ENCODE measurements around the gene ZNF785. TPM values are rescaled to one million over a fixed set of nuclear protein-coding genes. Genes with fewer than 3 reads are reported as not detected.

ZNF785 gene
- total RNA-seq, 1 donor from 2014 or later = 11.2 TPM

DNA sequence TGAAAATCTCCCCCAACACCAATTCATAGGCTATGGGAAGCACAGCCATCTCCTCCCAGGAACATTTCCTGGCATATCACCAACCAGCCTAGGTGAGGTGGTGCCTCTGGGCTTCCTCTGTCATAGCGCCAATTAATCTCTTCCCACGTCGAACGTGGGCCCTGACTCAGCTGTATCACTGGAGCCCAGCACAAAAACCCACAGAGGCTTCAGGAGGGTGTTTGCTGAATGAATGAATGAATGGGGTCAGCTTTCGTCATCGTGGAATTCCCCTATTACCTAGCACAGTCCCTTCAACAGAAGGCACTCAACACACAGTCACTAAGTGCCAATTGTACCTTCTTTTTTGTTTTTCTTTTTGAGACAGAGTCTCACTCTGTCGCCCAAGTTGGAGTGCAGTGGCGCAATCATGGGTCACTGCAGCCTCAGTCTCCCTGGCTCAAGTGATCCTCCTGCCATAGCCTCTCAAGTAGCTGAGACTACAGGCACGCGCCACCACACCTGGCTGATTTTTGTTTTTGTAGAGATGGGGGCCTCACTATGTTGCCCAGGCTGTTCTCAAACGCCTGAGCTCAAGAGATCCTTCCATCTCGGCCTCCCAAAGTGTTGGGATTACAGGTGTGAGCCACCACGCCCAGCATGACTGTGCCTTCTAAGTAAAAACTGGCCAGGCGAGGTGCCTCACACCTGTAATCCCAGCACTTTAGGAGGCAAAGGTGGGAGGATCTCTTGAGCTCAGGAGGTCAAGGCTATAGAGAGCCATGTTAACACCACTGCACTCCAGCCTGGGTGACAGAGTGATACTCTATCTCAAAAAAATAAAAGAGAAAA is 18.1 kb downstream of the ZNF785 start:
- DNase-seq (ENCODE audit: extremely low read depth, low read depth, low spot score) = no peak

DNA sequence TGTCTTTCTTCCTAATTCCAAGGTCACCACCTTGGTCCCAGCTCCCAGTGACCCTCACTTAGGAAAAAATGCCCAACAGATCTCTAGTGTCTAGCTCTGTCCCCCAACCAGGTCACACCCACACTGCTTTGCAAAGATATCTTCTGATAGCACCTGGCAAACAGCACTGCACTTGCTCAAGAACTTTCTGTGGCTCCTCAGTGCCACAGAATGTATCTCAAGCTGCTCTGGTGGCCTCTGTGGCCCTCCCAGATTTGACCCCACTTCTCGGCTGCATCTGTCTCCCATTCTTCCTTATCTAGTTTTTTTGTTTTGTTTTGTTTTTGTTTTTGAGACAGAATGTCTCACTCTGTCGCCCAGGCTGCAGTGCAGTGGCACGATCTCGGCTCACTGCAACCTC is 19.0 kb downstream of the ZNF785 start:
- DNase-seq (ENCODE audit: extremely low read depth, low read depth, low spot score) = no peak

DNA sequence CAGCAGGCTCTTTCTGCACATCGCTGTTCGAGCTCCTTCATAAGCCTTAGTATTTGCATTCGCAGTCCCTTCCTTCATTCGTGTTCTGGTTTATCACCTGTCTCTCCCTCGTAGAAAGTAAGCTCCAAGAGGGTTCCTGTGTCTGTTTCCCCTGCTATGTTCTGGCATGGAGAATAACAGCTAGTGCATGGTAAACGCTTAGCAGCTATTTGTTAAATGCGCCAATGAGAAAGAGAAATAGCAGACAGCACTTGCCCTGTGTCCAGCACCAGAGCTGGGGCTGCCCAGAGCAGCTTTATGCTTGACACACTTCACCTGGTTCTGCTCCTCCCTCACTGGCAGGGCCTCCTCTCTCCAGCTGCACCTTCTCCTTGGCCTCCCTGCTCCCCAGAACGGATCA is 19.5 kb downstream of the ZNF785 start:
- no peak for DNase-seq (ENCODE audit: extremely low read depth, low read depth, low spot score)

DNA sequence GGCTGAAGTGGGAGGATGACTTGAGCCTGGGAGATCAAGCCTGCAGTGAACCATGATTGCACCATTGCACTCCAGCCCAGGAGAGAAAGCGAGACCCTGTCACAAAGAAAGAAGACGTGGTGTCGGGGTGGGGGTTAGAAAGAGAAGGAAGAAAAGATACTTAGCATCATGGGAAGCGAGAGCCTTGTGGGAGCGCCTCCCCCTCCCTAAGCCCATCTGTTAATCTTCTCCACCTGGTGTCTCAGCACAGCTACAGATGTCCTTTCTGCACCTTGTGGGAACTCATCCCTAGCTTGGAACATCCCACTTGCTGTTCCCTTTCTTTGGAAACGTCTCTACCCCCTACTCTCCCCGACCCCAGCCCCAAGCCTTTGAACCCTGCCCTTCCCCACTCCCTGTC is 20.0 kb downstream of the ZNF785 start:
- no peak for DNase-seq (ENCODE audit: extremely low read depth, low read depth, low spot score)

DNA sequence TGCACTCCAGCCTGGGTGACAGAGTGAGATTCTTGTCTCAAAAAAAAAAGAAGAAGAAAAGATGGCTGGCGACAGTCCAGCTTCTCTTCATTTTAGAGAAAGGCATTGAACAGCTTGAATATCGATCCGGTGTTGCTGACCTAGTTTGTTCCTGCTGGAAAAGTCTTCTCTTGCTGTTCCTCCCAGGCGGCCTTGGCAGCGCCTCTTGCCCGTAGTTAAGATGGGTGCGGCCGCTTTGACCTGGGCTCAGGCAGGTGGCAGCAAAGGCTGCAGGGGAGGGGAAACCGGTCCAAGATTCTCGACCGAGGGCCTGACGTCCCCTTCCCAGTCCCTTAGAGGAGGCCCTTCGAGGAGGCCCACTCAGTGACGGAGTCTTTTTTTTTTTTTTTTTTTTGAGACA is 23.5 kb downstream of the ZNF785 start:
- no peak for DNase-seq (ENCODE audit: extremely low read depth, low read depth, low spot score)

DNA sequence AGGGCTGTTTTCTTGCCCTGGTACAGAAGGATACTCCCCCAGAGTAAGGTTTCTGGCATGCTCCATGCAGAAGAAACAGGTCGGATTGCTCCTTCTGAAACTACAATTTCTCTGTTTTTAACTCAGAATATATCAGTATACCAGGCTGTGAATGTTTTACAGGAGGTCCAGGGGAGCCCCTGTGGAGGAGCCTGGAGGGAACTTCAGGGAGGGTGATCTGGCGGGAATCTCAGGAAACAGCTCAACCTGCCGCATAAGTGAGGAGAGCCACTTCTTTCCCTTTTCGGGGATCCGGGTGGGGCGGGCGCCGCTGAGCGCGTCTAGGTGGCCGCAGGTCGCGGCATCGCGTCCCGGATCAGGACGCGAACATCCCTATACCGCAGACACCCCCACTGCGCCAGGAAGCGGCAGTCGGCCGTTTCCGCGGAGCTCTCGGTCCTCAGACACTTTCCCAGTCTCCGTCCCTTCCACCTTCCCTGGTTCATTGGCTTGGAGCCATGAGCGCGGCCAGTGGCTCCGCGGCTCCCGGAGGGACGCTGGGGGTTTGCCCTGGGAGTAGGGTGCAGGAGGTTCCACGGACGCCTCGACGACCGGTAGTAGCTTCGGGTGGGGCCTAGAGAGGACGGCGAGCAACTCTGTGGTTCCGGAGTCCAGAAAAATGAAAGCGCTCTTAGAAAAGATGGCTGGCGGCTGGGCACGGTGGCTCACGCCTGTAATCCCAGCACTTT is 24.2 kb downstream of the ZNF785 start:
- no peak for DNase-seq (ENCODE audit: extremely low read depth, low read depth, low spot score)

DNA sequence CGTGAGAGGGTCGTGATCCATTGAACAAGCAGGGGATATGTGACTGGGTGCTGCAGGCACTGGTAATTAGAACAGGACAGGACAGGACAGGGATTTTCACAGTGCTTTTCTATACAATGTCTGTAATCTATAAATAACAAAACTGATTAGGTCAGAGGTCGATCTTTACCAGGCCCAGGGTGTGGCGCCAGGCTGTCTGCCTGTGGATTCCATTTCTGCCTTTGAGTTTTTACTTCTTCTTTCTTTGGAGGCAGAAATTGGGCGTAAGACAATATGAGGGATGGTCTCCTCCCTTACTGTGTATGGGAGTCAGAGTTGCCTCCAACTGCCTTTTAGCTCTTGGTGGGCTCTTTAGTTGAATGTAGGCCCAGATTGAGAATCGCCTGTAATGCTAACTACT is 25.8 kb downstream of the ZNF785 start:
- DNase-seq (ENCODE audit: extremely low read depth, low read depth, low spot score) = no peak

DNA sequence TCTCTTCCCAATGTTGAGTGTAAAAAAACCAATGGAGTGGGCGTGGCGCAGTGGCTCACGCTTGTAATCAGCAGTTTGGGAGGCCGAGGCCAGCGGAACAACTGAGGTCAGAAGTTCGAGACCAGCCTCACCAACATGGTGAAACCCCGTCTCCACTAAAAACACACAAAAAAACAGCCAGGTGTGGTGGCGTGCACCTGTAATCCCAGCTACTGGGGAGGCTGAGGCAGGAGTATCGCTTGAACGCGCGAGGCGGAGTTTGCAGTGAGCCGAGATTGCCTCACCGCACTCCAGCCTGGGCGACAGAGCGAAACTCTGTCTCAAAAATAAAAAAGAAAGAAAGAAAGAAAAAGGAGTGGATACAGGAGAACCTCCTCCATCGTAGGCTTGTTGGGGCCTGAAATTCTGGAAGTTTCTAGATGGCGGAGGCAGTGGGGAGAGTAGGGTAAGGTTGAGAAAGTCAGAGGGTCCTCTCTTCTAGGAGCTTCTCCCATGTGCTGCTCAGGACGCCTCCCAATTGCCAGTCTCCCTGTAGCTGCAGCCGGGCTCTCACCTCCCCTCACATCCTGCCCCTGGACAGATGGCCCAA is 26.6 kb downstream of the ZNF785 start:
- no peak for DNase-seq (ENCODE audit: extremely low read depth, low read depth, low spot score)

DNA sequence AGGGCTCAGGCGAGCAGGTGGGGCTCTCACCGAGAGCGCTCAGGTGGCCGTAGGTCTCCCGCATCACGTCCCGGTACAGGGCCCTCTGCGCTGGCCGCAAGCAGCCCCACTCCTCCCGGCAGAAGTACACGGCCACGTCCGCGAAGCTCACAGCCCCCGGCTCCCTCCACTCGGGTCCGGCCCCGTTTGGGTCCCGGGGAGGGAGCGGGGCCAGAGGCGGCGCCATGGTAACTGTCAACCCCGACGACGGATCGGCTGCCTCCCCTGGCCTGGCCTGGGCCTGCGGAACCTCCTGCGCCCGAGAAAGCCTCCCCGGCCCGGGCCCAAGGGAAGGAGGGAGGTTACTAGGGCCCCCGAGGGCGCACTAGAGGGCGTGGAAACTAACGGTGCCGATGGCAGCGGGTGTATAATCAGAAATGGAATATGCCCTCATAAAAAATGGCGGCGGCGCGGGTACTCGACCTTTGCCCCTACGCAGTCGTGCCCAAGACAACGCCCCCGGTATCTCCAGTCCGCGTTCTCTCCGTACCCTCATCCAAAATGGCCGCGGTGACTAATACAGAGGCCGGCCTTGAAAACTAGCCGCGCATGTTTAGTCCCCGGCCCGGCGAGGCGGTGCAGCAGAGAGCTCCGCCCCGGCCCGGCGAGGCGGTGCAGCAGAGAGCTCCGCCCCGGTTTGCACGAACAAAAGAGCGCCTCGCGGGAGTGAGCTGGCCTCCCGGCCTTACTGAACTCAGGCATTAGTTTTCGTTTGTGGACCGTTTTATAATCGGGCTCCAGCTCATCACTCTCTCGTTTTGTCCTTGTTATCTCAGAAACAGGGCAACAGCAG is 27.3 kb downstream of the ZNF785 start, which contains the start of gene ZNF764:
Gene ZNF764, minus strand, starts transcription at position 418 of the 832 bp plus-strand sequence. Its CDS starts 192 bp downstream, at position 226.
- peak; percentile 82 for DNase-seq (ENCODE audit: extremely low read depth, low read depth, low spot score)

DNA sequence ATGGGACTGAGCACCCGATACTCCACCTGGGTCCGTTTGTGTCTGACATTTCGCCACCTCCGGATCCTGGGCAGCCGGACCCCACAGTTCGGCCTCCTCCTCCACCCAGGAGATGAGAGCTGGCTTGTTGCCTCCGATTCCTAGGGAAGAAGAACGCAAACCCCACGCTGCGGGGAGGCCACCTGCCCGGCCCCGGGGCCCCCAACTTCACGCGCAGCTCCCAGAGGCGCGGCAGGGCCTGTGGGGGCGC is 27.9 kb downstream of the ZNF785 start:
- no peak for DNase-seq (ENCODE audit: extremely low read depth, low read depth, low spot score)

DNA sequence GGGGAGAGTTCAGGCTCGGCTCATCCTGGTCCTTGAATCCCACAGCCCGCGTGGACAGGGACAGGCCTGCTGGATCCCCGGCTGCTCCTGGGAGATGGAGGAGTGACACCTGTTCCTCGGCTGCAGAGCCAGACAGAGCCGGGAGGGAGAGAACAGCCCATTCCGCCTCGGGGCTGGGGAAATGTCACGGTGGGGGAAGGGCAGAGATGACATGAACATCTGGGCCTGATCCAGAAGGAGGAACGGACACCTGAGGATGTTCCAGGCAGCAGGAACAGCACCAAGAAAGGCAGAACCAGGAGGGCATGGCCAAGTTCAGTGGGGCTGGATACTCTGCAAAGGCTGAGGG is 29.4 kb downstream of the ZNF785 start:
- no peak for DNase-seq (ENCODE audit: extremely low read depth, low read depth, low spot score)

DNA sequence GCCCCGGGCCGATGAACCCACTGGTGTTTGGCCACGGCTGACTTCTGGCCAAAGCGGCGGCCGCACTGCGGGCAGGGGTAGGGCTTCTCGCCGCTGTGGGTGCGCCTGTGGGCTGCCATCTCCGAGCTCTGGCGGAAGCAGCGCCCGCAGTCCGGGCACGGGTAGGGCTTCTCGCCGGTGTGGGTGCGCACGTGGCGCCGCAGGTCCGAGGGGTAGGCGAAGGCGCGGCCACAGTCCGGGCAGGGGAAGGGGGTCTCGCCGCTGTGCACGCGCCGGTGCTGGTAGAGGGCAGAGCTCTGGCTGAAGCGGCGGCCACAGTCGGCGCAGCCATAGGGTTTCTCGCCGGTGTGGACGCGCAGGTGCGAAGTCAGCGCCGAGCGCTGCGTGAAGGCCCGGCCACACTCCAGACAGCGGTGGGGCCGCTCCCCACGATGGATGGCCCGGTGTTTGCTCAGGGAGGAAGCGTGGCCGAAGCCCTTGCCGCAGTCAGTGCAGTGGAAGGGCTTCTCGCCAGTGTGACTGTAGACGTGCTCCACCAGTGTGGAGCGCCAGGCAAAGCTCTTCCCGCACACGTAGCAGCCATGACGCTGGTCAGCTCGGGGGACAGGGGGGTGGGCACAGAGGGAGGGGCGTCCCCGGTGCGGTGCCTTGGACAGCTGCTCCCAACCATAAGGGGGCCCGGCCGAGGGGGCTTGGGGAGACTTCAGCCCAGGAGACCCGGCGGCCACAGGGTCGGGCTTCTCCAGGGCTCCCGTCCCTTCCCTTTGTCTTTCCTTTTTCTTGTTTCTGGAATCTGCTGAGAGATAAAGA is 30.0 kb downstream of the ZNF785 start:
- no peak for DNase-seq (ENCODE audit: extremely low read depth, low read depth, low spot score)

DNA sequence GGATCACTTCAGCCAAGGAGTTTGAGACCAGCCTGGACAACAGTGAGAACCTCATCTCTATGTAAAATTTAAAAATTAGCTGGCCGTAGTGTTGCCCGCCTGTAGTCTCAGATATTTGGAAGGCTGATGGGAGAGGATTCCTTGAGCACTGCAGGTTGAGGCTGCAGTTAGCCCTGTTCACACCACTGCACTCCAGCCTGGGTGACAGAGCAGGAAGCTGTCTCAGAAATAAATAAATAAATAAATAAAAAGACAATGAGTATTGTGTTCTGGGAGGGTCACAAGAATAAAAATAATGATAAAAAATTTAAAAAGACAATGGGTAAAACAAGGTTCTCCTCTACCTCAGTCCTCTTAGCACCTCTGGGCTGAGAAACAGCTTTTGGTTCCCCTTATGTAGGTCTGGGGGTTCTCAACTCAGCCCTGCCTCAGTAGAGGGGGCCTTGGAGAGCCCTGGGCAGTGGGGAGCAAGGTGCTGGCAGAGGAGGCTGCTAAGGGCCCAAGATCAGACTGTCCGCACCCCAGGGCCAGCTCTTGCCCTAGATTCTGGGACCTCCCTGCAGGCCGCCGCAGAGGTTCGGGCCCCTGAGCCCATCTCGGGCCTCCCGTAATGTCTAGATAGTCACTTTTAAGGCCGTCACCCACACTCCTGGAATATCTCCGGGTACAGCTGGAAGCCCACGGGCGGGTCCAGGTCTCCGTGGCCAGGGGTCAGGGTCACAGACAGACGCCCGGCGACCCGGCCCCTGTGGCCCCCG is 30.8 kb downstream of the ZNF785 start:
- no peak for DNase-seq (ENCODE audit: extremely low read depth, low read depth, low spot score)

DNA sequence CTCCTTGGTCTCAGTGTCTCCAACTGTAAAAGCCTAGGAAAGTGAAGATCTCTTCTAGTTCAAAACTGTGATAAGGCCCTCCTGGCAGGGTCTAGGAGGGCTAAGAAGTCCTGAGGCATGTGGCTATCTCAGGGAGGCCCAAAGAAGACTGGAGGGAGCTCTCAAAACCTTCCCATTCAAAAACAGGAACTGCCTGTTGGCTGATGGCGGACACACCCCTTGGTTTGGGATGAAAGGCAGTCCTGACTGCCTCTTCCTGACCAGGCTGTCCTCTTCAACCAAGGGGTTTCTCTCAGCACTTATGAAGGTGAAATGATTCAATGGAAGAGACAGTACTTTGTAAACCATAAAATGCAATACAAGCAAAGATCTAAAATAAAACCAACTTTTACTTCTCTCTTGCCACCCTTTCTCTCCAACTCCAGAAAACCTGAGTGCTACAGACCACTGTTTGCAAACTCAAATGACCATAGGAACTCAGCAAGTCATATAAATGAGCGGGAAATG is 32.1 kb downstream of the ZNF785 start:
- no peak for DNase-seq (ENCODE audit: extremely low read depth, low read depth, low spot score)

DNA sequence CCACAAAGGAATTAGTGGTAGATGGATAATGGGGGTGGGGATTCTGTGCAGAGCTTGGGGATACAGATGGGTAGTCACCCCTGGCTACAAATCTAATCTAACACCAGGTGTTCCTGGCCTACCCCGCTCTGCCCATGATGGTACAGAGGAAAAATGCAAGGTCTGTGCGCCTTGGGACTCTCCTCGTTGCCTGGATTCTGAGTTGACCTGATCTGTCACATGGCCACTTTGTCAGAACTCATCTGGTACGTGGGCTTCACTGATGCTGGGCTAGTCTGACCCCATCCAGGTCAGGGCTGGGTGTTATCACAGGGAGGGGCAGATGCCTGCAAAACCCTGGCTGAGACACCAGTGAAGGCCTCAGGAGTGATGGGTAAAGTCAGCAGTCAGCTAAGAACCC is 32.5 kb downstream of the ZNF785 start:
- DNase-seq (ENCODE audit: extremely low read depth, low read depth, low spot score) = no peak

DNA sequence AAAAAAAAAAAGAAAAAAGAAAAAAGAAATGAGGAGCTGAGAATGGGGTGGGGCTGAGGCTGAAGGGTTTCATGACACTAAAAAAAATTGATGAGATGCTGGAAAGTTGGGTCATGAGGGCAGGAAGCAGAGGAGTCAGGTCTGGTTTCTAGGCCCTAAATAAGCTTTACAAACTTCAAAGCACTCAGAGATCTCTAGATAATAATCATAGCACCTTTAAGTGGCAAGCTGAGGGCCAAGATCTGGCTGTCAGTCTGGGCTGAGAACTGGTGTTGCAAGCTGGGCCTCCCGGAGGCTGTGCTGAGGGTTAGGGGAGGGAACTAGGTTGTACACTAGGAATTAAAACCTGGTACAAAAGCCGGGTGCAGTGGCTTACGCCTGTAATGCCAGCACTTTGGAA is 33.7 kb downstream of the ZNF785 start:
- no peak for DNase-seq (ENCODE audit: extremely low read depth, low read depth, low spot score)

DNA sequence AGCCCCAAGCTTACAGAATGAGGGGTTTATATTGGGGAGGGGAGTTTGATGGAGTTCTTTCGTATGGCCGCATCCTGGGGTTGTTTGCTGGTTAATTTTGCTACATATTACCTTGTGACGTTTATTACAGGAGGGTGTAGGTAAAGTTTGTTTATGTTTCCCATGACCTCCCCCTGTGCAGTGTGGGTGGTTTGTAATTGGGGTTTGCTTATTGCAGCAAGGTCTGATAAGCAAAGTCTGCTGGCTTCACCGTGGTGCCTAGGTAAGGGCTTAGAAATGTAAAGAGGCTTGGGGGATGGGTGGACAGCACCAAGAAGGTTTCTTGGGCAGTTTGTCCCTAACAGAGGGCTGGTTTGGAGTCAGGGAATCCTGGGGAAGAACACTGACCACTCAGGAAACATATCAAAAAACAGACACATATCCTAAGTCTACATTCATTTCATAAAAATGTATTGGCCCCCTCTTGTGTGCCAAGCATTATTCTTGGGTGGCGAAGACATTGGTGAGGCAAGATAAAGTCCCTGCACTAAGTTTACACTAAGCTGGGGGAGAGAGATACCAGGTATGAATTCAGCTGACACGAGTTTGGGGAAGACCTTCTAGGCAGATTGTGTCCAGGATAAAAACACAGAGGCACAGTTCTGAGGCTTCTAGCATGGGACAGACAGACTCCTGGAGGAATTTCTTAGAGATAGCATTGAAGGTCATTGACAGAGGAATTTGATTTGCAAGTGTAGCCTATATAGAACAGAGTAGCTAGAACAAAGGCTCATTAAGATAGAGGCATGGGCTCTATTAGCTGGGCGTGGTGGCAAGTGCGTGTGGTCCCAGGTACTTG is 36.9 kb downstream of the ZNF785 start:
- DNase-seq (ENCODE audit: extremely low read depth, low read depth, low spot score) = no peak

DNA sequence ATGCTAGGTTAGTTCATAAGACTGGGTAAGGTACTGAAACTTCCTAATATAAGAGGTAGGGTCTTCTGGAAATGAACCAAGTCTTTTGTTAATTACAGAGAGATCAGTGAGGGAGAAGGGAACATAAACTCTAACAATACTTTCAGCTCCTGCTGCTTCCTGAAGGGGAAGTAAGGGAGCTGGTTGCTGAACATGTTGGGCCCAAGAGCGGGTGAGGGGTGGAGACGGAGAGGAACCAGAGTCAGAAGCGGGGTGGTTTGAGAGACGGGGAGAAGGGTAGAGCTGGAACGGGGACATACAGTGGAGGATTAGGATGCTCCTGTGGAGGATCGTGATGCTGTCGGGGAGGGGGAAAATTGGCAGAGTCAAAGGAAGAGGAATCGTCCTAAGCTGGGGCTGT is 39.4 kb downstream of the ZNF785 start:
- DNase-seq (ENCODE audit: extremely low read depth, low read depth, low spot score) = no peak

DNA sequence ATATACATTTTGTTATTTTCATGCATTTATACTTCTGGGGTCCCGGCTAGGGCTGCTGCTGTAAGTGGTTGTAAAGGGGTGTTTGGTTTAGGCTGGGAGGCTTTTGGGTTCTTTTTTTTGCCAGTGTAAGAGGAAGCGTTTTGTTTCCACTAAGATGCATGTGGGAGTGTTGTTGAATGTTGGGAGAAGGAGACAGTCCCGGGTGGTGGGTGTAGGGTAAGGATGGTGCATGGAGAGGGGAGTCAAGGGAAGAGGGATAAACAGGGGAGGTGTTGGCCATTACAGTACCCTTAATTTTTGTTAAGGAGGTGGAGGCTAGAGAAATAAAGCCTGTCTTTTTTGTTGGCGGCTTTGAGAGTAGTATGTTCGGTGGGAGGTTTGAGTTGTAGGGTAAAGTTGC is 42.4 kb downstream of the ZNF785 start:
- no peak for DNase-seq (ENCODE audit: extremely low read depth, low read depth, low spot score)
